Central memory CD4-positive, alpha-beta T cell (primary cell): Measurements from ENCODE around the gene CDC42BPA.
"Not testable (repeated sequence)": the region's sequence is repeated elsewhere in the genome, so short reads cannot be mapped to it uniquely, and the experiment has no call there.

Source experiments
- DNase-seq: peaks from one replicate; pipeline ENCODE4 v3.0.0; 2022

Gene CDC42BPA

DNA sequence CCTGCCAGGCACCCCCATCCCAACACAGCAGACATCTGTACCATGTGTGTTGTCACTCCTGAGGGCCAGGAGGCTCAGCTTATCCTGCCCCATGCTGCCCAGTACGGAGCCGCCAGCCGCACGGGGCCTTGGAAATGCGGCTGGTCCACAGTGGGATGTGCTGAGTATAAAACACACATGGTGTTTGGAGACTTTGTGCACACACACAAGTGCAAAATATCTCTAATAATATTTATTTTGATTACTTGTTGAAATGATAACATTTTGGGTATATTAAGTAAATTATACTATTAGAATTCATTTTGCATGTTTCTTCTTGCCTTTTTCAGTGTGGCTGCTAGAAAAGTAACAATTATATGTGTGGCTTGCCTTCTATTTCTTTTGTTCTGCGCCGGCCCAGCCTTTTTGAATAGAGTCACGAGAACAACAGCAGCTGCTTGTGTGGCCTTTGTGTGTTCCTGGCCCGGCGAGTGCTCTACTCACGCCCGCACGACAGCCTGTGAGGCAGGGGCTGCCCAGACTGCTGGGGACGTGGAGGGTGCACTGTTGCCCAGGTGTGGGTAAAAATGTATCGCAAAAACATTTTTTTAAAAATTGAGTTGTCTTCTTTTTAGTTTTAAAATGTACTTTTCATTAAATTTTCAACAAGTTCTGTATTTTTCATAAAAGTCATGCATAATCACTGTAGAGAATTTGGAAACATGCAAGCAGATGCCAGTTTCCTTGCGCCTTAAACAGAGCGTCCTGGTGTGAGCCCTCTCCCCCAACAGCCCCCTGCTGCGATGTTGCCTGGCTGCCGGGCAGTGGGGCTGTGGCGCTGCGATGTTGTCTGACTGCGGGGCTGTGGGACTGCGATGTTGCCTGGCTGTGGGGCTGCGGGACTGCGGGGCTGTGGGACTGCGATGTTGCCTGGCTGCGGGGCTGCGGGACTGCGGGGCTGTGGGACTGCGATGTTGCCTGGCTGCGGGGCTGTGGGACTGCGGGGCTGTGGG is 342.7 kb downstream of the CDC42BPA start:
- DNase-seq = no peak

DNA sequence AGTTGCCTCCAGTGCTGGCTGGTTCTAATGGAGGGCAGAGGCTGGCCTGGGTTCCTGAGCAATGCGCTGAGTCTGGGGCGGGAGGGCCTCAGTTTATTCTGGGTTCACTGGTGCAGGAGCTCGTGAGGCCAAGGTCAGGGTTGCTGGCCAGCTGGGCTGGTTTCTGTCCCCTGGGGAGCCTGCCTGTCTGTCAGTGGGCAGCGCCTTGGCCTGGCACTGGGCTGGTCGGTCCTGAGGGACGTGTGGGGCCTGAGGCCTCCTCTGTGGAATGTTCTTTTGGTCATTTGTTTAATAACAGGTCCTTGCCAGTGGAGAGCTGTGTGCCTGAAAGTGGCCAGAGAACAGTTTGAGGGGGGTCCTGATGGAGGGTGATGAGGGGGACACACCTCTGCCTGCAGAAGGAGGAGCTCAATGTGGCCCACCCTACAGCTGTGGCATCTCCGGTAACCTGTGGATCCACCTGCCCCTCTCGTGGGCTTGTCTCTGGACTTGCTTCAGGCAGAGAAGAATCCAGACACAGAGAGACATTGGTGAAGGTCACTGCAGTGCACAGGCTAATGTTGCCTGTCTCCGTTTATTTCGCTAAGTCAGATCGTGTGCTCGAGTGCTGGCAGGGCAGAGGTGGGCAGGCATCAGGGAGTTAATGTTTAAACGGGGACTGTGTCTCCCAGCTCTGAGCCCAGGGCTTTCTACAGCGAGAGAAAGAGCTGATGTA is 343.6 kb downstream of the CDC42BPA start:
- DNase-seq = no peak

DNA sequence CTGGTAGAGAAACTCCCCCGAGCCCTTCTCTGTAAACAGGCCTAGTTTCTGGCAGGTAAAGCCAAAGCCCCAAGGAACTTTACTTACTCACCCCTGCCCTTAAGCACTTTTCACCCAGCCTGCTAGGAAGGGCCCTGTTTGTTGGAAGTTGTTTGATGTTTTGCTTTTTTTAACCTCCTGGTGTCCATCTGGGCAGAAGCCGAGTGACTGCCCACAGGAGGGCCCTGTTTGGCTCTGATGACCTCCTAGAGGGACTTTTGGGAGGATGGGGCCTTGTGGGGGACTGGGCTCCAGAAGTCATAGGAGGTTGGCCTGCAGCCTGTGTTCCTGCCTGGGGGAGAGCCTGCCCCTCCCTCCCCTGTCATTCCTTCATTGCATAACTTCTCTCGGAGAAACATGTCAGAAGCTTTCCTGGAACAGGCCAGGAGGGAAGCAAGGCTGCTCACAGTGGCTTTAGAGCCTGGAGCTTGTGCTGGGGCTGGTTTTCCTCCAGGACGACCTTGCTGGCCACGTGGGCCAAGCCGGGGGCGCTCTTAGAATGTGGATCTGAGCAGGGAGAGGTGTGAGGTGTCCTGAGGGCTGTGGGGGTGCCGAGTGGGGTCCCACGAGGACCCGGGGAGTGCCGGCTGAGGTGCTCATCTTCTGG is 344.3 kb downstream of the CDC42BPA start:
- no peak for DNase-seq

DNA sequence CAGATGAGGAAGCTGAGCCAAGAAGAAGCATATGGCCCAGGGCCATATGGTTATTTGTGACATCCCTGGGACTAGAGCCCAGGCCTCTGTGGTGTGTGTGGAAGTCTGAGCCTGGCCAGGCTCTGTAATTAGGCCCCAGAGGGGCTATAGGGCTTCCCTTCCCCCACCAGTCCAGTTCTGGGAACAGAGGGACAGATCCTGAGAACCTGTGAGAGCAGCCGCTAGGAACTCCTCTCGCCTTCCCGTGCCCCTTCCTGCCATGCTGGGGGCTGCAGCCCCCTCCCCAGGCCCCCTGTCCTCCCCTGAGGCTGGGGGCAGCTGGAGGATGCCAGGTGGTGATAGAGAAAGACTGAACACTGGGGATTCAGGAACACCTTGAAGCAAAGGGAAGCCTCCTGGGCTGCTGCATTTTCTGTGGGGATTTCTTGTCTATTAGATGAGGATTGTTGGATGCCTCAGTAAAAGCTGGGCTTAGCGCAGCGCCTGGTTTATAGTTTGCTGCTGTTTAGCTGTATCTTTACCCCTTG is 344.9 kb downstream of the CDC42BPA start:
- DNase-seq = no peak

DNA sequence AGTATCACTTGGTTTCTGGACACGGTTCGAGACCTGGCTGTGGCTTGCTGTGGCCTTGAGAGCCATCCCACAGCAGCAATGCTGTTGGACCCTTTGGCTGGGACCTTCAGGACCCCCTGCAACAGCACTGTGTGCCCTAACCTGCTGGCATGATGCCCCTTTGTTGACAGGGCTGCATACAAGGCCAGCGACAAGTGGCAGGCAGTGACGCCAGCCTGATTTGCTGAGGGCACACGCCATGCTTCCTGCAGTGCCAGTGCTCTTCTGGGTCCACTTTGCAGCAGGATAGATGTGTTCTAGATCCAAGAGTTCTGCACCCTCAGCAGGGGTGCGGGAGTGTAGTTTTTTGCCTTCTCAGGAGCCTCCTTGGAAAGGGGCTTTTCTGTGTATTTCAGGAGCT is 345.4 kb downstream of the CDC42BPA start:
- DNase-seq = no peak

DNA sequence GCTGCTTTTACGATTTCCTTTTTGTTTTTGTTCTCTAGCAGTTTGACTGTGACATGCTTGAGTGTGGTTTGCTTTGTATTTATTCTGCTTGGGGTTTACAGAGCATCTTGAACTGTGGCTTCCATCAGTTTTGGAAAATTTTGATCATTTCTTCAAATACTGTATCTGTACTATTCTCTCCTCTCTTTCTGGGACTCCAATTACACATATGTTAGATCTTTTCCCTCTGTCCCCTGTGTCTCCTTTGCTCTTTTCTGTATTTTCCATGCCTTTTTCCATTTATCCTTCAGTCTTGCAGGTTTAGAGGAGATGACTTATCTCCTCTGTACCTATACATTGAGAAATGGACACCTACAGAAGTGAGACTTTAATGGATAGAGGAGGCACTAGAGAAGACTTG is 346.5 kb downstream of the CDC42BPA start:
- no peak for DNase-seq

DNA sequence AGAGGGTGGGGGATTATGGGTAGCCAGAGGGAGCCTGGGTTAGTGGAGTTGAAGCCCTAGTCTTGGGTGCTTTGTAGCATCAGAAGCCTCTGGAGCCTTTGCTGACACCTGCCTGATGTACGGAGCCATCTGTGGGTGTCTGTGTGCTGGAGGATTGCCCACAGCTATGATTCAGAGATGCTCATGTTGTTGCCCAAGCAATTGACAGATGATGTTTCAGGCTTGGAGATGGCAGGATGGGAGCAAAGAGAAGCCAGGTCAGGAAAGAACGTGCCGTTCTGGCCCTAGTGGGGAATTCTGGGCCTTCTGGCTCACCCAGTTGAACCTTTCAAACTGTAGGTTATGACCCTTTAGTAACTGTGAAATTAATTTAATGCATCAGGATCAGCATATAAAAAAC is 350.6 kb downstream of the CDC42BPA start:
- no peak for DNase-seq

DNA sequence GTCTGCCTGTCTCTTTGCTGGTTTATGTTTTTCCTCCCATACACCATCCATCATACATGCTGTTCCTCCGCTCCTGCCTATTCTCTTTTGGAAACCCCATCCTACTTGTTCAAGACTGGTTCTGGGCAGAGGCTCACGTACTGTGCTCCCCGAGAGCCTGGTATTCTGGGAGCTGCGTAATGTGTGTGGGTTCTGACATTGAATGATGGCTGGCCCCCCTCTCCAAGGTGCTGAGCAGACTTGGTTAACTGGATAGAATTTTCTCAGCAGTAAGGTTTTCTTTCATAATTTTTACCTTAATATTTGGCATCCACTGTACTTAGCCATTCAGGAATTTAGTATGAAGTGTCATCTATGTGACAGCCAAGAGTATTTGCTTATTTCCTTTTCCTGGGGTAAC is 351.6 kb downstream of the CDC42BPA start:
- DNase-seq = no peak

DNA sequence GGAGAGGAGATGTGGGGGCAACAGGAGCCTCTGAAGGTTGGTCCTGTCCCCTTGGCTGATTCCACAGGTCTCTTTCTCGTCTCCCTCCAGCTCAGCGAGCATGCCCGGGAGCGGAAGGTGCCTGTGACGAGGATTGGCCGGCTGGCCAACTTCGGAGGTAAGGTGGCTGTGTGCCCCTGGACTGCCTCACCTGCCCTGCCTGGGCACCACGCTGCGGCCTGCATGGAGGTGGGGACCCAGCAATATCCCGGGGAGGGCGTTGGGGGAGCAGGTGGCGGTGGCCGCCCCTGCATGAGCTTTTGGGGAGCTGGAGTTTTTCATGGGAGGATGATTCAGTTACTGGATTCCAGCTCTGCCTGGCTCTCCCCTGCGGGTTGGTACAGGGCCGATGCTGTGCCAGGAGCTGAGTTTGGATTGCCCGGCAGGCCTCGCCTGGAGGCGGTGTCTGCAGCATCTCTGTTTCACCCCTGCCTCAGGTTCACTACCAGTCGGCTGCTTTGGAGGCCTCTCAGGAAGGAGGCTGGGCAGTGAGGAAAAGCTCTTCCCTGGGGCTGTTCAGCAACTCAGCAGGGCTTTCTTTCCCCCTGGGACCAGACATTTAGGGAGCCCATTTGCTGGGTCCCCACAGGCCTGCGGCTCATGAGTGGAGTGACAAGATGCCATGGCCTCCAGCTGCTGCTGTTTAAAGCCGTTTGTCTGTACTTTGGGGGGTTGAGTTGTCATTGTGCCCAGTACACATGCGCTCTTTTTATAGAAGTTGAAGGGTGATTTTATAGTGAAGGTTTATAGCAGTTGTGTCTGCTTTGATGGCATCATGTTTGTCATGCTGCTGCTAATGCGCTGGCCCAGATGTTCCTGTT is 352.5 kb downstream of the CDC42BPA start:
- no peak for DNase-seq

DNA sequence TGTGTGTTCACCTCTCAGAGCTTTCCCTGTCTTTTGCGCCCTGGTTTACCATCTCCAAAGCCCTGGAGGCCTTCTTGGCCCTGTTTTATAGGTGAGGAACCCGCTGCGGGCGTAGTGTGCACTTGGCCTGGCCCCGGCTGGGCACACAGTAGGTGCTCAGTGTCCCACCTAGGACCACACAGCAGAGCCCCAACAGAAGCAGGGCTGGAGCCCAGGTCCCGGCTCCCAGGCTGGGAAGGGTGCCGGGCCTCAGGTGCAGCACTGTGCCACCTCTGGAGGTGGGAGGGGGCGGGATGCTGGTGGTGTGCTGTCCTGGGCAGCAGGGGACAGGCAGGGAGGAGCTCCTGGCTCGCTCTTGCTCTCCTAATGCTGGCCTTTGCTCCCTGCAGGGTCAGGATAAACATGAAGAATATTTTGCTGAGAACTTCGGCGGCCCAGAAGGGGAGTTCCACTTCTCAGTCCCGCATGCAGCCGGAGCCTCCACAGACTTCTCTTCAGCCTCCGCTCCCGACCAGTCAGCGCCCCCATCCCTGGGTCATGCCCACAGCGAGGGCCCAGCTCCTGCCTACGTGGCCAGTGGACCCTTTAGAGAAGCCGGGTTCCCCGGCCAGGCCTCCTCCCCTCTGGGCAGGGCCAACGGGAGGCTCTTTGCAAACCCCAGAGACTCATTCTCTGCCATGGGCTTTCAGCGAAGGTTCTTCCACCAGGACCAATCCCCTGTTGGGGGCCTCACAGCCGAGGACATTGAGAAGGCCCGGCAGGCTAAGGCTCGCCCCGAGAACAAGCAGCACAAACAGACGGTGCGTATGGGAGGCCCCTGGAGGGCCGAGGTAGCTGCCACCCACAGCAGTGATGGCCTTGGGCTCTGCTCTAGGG is 353.4 kb downstream of the CDC42BPA start:
- DNase-seq = no peak

DNA sequence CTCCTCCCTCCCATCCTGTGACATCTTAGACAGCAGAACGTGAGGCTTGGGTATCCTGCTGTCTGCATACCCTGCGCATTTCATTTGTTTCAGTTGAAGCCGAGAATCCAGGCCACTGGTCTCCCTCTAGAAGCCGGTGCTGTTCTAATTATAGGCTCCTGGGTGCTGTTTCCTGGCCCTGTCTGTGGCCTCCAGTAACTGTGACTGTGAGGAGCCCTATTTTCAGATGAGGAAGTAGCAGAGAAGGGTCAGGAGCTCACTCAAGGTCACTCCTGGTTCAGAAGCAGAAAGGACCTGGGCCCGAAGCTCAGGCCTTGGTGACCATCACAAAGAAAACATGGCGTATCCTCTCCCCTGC is 354.2 kb downstream of the CDC42BPA start:
- no peak for DNase-seq

DNA sequence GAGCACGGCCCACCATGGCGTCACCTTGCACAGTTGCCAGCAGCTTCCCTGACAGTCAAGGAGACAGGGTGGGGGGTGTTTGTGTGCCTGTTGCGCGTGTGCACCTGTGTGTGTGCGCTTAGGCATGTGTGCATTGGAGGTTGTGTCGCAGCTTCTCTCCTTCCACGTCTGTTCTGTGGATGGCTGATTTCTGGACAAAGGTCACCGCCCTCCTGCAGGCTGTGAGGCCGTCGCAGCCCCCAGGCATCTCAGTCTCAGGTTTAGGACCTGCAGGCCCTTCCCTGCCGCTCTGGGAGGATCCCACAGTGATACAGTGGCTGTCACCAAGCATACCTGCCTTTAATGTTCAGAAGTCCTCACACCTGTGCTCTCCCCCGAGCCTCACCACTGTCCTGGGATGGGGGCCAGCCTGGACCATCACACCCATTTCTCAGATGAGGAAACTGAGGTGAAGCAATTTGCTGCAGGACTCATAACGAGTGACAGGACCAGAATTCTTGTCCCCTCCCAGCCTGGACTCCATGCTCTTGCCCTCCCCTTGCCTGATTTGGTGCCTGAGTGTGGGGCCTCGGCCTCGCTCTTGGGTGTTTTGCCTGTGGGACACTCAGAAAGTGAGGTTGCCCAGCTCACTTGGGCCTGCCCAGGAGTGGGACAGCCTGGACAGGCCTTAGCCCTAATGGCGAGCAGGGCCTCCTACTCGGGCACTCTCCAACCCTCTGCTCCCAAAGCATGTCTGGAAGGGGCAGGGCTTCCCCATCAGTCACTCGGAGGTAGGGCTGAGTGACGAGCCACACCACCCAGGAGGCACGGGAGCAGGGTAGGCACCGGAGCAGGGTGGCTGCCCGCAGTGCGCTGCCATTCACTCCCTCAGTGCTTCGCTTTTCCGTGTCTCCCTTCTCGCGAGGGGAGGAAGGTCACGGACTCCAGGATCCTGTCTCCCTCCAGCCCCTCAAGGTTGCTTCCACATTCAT is 355.6 kb downstream of the CDC42BPA start:
- DNase-seq = no peak

DNA sequence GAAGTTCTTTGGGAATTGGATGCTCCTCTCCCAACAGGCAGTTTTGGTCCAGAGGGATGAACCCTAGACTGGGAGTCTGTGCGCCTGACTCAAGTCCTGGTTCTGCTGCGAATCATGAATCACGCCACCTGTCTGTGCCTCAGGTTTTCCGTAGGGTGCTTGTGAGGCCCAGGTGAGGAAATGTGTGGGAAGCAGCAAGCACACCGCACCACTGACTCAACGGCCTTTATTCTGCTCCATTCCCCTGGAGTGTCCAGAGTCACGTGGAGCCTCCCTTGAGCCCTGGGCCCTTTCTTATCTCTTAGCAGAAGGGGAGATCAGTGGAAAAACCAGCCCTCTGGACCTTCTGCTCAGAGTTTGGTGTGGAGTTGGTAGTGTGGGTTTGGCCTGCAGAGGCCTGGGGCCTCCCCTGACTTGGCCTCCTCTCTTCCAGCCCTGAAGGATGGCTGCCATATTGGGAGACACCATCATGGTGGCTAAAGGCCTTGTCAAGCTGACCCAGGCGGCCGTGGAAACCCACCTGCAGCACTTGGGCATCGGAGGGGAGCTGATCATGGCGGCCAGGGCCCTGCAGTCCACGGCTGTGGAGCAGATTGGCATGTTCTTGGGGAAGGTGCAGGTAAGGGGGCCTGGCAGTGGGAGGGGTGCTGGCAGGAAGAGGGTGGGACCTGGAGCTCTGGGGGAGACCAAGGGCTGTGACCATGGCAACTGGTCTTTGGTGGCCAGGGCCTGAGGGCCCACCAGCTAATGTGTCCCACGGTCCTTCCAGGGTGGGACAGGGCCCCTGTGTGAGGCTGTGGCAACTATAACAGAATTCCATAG is 357.1 kb downstream of the CDC42BPA start:
- DNase-seq = no peak

DNA sequence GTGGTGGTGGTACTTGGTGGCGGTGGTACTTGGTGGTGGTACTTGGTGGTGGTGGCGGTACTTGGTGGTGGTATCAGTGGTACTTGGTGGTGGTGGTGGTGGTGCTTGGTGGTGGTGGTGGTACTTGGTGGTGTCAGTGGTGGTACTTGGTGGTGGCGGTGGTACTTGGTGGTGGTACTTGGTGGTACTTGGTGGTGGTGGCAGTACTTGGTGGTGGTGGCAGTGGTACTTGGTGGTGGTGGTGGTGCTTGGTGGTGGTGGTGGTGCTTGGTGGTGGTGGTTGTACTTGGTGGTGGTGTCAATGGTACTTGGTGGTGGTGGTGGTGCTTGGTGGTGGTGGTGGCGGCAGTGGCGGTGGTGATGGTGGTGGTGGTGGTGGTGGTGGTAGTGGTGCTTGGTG is 358.0 kb downstream of the CDC42BPA start:
- no peak for DNase-seq

DNA sequence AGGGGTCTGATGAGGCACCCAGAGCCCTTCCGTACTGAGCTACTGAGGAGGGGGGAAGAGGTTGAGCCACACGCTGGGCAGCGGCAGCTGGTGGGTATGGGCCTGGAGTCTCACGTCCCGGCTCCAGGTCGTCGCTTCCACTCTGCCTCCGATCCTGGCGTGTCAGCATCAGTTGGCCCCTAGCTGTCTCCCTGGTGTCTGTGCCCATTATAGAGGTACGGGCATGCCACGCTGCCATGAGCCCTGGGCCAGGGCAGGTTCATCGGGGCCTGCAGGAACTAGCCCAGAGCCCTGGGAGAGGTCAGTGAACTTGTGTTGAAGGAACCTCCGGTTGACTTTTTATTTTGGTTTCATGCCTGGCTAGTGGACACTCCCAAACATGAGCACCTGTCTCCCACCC is 360.0 kb downstream of the CDC42BPA start:
- no peak for DNase-seq

DNA sequence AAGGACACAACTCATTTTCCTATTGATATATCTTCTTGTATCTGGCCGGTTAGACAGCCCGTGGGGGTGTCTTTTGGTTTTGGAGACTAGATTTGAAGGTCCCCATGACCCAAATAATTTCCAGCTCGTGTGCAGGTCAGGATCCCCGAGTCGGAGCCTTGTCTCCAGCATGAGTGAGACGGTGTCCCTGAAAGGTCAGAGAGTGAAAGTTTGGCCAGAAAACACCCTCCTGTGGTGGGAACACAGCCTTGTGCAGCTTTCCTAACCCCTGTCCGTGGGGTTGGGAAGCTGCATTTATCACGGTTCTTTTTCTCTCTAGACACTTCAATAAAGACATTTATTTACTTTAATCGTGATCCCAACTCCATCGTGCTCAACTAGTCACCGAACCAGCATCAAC is 360.6 kb downstream of the CDC42BPA start:
- DNase-seq = no peak

DNA sequence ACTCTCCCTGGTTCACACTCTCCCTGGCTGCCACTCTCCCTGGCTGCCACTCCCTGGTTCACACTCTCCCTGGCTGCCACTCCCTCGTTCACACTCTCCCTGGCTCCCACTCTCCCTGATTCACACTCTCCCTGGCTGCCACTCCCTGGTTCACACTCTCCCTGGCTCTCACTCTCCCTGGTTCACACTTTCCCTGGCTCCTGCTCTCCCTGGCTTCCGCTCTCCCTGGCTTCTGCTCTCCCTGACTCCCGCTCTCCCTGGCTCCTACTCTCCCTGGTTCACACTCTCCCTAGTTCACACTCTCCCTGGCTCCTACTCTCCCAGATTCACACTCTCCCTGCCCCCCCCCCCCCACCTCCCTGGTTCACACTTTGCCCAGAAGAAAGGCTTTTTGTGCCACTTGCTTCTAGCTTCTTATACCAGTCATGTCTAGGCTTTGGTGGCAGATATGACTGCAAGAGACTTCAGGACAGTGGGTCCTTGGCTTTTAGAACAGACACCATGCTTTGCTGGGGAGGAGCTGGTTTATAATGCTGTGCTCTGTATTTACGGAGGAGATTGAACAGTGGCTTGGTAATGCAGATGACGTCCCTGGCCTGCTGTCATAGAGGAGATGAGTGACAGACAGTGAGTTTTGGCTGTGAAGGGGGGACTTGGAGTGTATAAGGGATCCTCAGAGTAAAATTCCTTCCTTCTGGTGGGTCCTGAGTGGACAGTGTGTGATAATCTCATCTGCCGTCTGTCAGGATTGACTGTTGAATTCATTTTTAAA is 361.2 kb downstream of the CDC42BPA start:
- no peak for DNase-seq

DNA sequence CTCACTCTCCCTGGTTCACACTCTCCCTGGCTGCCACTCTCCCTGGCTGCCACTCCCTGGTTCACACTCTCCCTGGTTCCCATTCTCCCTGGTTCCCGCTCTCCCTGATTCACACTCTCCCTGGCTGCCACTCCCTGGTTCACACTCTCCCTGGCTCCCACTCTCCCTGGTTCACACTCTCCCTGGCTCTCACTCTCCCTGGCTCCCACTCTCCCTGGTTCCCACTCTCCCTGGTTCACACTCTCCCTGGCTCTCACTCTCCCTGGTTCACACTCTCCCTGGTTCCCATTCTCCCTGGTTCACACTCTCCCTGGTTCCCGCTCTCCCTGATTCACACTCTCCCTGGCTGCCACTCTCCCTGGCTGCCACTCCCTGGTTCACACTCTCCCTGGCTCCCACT is 362.4 kb downstream of the CDC42BPA start:
- DNase-seq = not testable (repeated sequence)
